K562 (cell line): ENCODE data around the gene TLX2. TPM values are rescaled to one million over a fixed set of nuclear protein-coding genes. Genes with fewer than 3 reads are reported as not detected.
A peak's percentile ranks its signal among the peaks of the same experiment; 100 is the strongest.

ENCODE experiments used
- ARID3B ChIP-seq: fragments of 250-450 bp; sonication (Bioruptor Pico); IDR thresholded peaks from 2 replicates; pipeline ENCODE4 v1.4.0; 2020; ENCODE audit warnings: borderline replicate concordance
- BRCA1 ChIP-seq, 2 experiments: fragments of 450-650 bp in 1 of 2; sonication (generic) in 1 of 2; formaldehyde crosslinking in 1 of 2; IDR thresholded peaks; 2 replicates each; pipeline versions ENCODE4 v1.5.0 to v1.6.1; 2017 to 2020; ENCODE audit warnings: mild to moderate bottlenecking in 1 of 2, missing genetic modification reagents in 1 of 2
- CBX1 ChIP-seq: sonication (generic); IDR thresholded peaks from 2 replicates; pipeline ENCODE4 v1.6.1; 2016; ENCODE audit warnings: antibody characterized with exemption, low read depth, mild to moderate bottlenecking
- CUX1 ChIP-seq: fragments of 200-800 bp; sonication (Bioruptor generic); IDR thresholded peaks from 2 replicates; pipeline ENCODE4 v1.6.1; 2016; ENCODE audit warnings: missing genetic modification characterization, missing compliant biosample characterization
- DIDO1 ChIP-seq: fragments of 450-650 bp; IDR thresholded peaks from 2 replicates; pipeline ENCODE4 v1.6.1; 2016; ENCODE audit warnings: low read depth, missing biosample characterization, missing genetic modification characterization
- ELF4 ChIP-seq: fragments of 450-650 bp; formaldehyde crosslinking; IDR thresholded peaks from 2 replicates; pipeline ENCODE4 v1.4.0; 2022; ENCODE audit warnings: missing genetic modification characterization
- ETS2 ChIP-seq: IDR thresholded peaks from 2 replicates; pipeline ENCODE4 v1.6.1; 2016; ENCODE audit warnings: borderline replicate concordance, missing genetic modification characterization, mild to moderate bottlenecking, moderate library complexity, missing compliant biosample characterization; ENCODE audit not compliant: poor library complexity, severe bottlenecking
- GTF2A2 ChIP-seq: IDR thresholded peaks from 2 replicates; pipeline ENCODE4 v1.6.1; 2016; ENCODE audit warnings: mild to moderate bottlenecking, missing genetic modification characterization, missing compliant biosample characterization
- HSF4 ChIP-seq: fragments of 250-450 bp; sonication (Bioruptor Pico); IDR thresholded peaks from 2 replicates; pipeline ENCODE4 v2.1.2; 2022; ENCODE audit warnings: mild to moderate bottlenecking, moderate library complexity, borderline replicate concordance
- MEIS2 ChIP-seq: fragments of 450-650 bp; IDR thresholded peaks from 2 replicates; pipeline ENCODE4 v1.6.1; 2014; ENCODE audit warnings: mild to moderate bottlenecking; ENCODE audit not compliant: partially characterized antibody
- MYC ChIP-seq, 2 experiments: fragments of 250-450 bp in 1 of 2; sonication (Bioruptor Pico) in 1 of 2; IDR thresholded peaks; 2 replicates each; pipeline versions ENCODE4 v1.5.1 to v1.6.1; 2012 to 2021; ENCODE audit warnings: low read depth in 2 of 2, borderline replicate concordance in 1 of 2, improper control_type of control experiment in 1 of 2, low read length in 1 of 2, mild to moderate bottlenecking in 1 of 2, moderate library complexity in 1 of 2
- PHF8 ChIP-seq: fragments of 200-600 bp; sonication (generic); IDR thresholded peaks from 2 replicates; pipeline ENCODE4 v1.6.1; 2012; ENCODE audit warnings: mixed run types, mild to moderate bottlenecking, inconsistent platforms, low read length, moderate library complexity, borderline replicate concordance
- TEAD2 ChIP-seq: fragments of 450-650 bp; IDR thresholded peaks from 2 replicates; pipeline ENCODE4 v1.6.1; 2016; ENCODE audit warnings: missing genetic modification characterization, control low read depth, missing compliant biosample characterization
- USF2 ChIP-seq: sonication (generic); formaldehyde crosslinking; IDR thresholded peaks from 2 replicates; pipeline ENCODE4 v1.5.0; 2020; ENCODE audit warnings: missing genetic modification reagents
- ZNF41 ChIP-seq: fragments of 250-450 bp; sonication (Bioruptor Pico); conservative IDR thresholded peaks from 2 replicates; pipeline ENCODE4 v1.4.0; 2020; ENCODE audit warnings: mild to moderate bottlenecking
- ZNF583 ChIP-seq: fragments of 250-450 bp; sonication (Bioruptor Pico); IDR thresholded peaks from 2 replicates; pipeline ENCODE4 v1.4.0; 2020
- ZNF655 ChIP-seq: fragments of 250-450 bp; sonication (Bioruptor Pico); IDR thresholded peaks from 2 replicates; pipeline ENCODE4 v1.5.0; 2021
- ZNF707 ChIP-seq: fragments of 250-450 bp; sonication (Bioruptor Pico); conservative IDR thresholded peaks from 2 replicates; pipeline ENCODE4 v1.8.0; 2022; ENCODE audit warnings: inconsistent platforms, mild to moderate bottlenecking, moderate library complexity
- polyA plus RNA-seq, 8 experiments: library from polyadenylated mRNA; depleted of rRNA in 4 of 8; stranded (reverse) in 5 of 8; unstranded in 3 of 8; fragments of >200 nt; fragmentation: Nextera tagmentation in 2 of 8; fragmentation: Illumina TruSeq in 1 of 8; extraction: Ambion mirVana in 2 of 8; extraction: Trizol in 1 of 8; gene quantifications; 2 replicates each; pipeline versions ENCODE4 v1.2.1 to v1.2.3, GENCODE V29; 2011 to 2014; ENCODE audit warnings: inconsistent platforms in 1 of 8, missing spikeins in 1 of 8
- total RNA-seq, 7 experiments: library from RNA; depleted of rRNA in 6 of 7; stranded (reverse); fragments of >200 nt in 6 of 7; fragmentation: Illumina TruSeq in 2 of 7; extraction: Trizol in 2 of 7; gene quantifications; 2 replicates each; pipeline versions ENCODE4 v1.2.1 to v1.2.3, GENCODE V29; 2011 to 2021; ENCODE audit warnings: low replicate concordance in 1 of 7

Gene TLX2
- total and polyA plus RNA-seq, 9 of the 15 experiments (the other 6 are each of a cell fraction or from before 2014, with no cell fraction given): not detected

GRCh38 chr2:74502720-74503505 lies 11.3 kb upstream of the TLX2 start (continued):
- TF ChIP-seq MYC (IDR thresholded peaks at IDR 0.05; ENCODE audit: low read depth, low read length): peak; percentile 66
- TF ChIP-seq MYC (CRISPR knock-in tag; IDR thresholded peaks at IDR 0.05; ENCODE audit: borderline replicate concordance, low read depth): no peak; the same call in 1 of the 2 replicates
- peak; percentile 66; the same call in 1 of the 2 replicates for TF ChIP-seq PHF8
- TF ChIP-seq ZNF41 (CRISPR knock-in tag): no peak
- peak; percentile 92 for TF ChIP-seq MEIS2
- no peak for TF ChIP-seq ELF4 (CRISPR knock-in tag)
- peak; percentile 58 for TF ChIP-seq USF2 (CRISPR knock-in tag)
- no peak for TF ChIP-seq ARID3B (CRISPR knock-in tag)
- TF ChIP-seq TEAD2 (tag): no peak
- no peak for TF ChIP-seq ZNF707 (CRISPR knock-in tag)
- no peak for TF ChIP-seq ETS2
- no peak for TF ChIP-seq HSF4 (CRISPR knock-in tag)
- no peak for TF ChIP-seq GTF2A2
- peak; percentile 56; the same call in 1 of the 2 replicates for TF ChIP-seq CBX1
- no peak for TF ChIP-seq ZNF583
- no peak for TF ChIP-seq DIDO1 (tag)
- TF ChIP-seq ZNF655 (CRISPR knock-in tag): no peak
- no peak for TF ChIP-seq BRCA1 (IDR thresholded peaks at IDR 0.05)
- no peak for TF ChIP-seq BRCA1 (CRISPR knock-in tag; IDR thresholded peaks at IDR 0.05)
- no peak for TF ChIP-seq CUX1 (CRISPR knock-in tag)
